ENCODE measurements around the gene FGD5.

DNA sequence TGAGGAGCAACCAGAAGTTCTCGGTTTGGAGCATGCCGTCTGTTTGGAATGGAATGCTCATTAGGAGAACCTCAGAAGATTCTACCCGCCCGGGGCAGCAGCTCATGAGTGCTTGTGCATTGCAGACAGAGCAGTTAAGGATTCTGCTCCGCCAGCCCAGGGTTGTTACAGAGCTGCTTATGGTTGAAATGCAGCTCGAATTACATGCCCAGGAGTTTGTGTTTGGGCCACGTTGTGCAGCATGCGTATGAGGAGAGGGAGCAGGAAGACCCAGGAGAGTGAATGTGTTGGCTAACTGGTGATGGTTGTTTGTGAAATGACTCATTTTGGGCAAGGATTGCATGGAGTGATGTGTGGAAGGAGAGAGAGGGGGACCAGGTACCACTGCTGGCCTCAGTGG, 9.0 kb downstream of the FGD5 start:
- TF ChIP-seq, protein P1, sequence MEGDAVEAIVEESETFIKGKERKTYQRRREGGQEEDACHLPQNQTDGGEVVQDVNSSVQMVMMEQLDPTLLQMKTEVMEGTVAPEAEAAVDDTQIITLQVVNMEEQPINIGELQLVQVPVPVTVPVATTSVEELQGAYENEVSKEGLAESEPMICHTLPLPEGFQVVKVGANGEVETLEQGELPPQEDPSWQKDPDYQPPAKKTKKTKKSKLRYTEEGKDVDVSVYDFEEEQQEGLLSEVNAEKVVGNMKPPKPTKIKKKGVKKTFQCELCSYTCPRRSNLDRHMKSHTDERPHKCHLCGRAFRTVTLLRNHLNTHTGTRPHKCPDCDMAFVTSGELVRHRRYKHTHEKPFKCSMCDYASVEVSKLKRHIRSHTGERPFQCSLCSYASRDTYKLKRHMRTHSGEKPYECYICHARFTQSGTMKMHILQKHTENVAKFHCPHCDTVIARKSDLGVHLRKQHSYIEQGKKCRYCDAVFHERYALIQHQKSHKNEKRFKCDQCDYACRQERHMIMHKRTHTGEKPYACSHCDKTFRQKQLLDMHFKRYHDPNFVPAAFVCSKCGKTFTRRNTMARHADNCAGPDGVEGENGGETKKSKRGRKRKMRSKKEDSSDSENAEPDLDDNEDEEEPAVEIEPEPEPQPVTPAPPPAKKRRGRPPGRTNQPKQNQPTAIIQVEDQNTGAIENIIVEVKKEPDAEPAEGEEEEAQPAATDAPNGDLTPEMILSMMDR (conservative IDR thresholded peaks at IDR 0.05; ENCODE audit: low read depth, low read length), result no peak
- no peak for TF ChIP-seq EZH2 (IDR thresholded peaks at IDR 0.05; ENCODE audit: borderline replicate concordance, low read depth, low read length, poor library complexity, severe bottlenecking)

Data from A673 (cell line).